OCI-LY1 (cell line): ENCODE results near the gene NEURL4.

Experiments
- H2AFZ ChIP-seq: fragments of 200-600 bp; sonication (generic), shearing (Covaris generic); 2 replicates; pipeline ENCODE4 v1.6.0; 2014; ENCODE audit warnings: antibody characterized with exemption, mild to moderate bottlenecking, low read length
- H3F3A ChIP-seq: fragments of 200-600 bp; sonication (generic), shearing (Covaris generic); 2 replicates; pipeline ENCODE4 v1.6.0; 2014; ENCODE audit warnings: mild to moderate bottlenecking, antibody characterized with exemption, low read length, moderate library complexity; ENCODE audit not compliant: insufficient read depth
- H3K27ac ChIP-seq: fragments of 200-600 bp; sonication (generic); 2 replicates; pipeline ENCODE4 v1.5.1; 2014; ENCODE audit warnings: low read length, mixed run types, mild to moderate bottlenecking, low read depth; ENCODE audit not compliant: poor library complexity, severe bottlenecking
- H3K27me3 ChIP-seq: fragments of 200-600 bp; sonication (generic); 2 replicates; pipeline ENCODE4 v1.6.0; 2014; ENCODE audit warnings: antibody characterized with exemption, mild to moderate bottlenecking, low read length, moderate library complexity; ENCODE audit not compliant: insufficient read depth
- H3K36me3 ChIP-seq: fragments of 200-600 bp; sonication (generic); 2 replicates; pipeline ENCODE4 v1.6.1; 2014; ENCODE audit warnings: mild to moderate bottlenecking, antibody characterized with exemption, low read length, moderate library complexity, mixed read lengths; ENCODE audit not compliant: insufficient read depth
- H3K4me1 ChIP-seq: fragments of 200-600 bp; sonication (generic); 2 replicates; pipeline ENCODE4 v1.5.1; 2014; ENCODE audit warnings: mild to moderate bottlenecking, low read length, moderate library complexity; ENCODE audit not compliant: insufficient read depth, severe bottlenecking
- H3K4me2 ChIP-seq: fragments of 200-600 bp; sonication (generic), shearing (Covaris generic); 2 replicates; pipeline ENCODE4 v1.6.1; 2014; ENCODE audit warnings: low read length
- H3K4me3 ChIP-seq: fragments of 200-600 bp; sonication (generic); 2 replicates; pipeline ENCODE4 v1.5.1; 2014; ENCODE audit warnings: low read length, low read depth, mild to moderate bottlenecking, mixed read lengths; ENCODE audit not compliant: poor library complexity, severe bottlenecking
- H3K79me2 ChIP-seq: fragments of 200-600 bp; shearing (Covaris generic); 2 replicates; pipeline ENCODE4 v1.6.1; 2016; ENCODE audit warnings: mixed run types, low read length, mixed read lengths; ENCODE audit not compliant: insufficient read depth
- H3K9ac ChIP-seq: fragments of 200-600 bp; sonication (generic), shearing (Covaris generic); 2 replicates; pipeline ENCODE4 v1.6.1; 2014; ENCODE audit warnings: mild to moderate bottlenecking, low read length, mixed read lengths
- H3K9me2 ChIP-seq: fragments of 200-600 bp; sonication (generic), shearing (Covaris generic); 2 replicates; pipeline ENCODE4 v1.6.1; 2014; ENCODE audit warnings: low read depth, mild to moderate bottlenecking, low read length, mixed read lengths
- H3K9me3 ChIP-seq: fragments of 200-600 bp; shearing (Covaris generic); 2 replicates; pipeline ENCODE4 v1.6.1; 2014; ENCODE audit warnings: low read length, mixed read lengths
- H4K20me1 ChIP-seq: fragments of 200-600 bp; sonication (generic), shearing (Covaris generic); 2 replicates; pipeline ENCODE4 v1.6.0; 2016; ENCODE audit warnings: mild to moderate bottlenecking, low read length; ENCODE audit not compliant: insufficient read depth
- EZH2 ChIP-seq: fragments of 200-600 bp; sonication (generic), shearing (Covaris generic); IDR thresholded peaks from 2 replicates; pipeline ENCODE4 v1.8.0; 2017; ENCODE audit warnings: borderline replicate concordance, mixed run types, mild to moderate bottlenecking, antibody characterized with exemption, low read length, moderate library complexity, mixed read lengths
- TF ChIP-seq, protein P1 (sequence below): fragments of 200-600 bp; sonication (generic), shearing (Covaris generic); IDR thresholded peaks from 2 replicates; pipeline ENCODE4 v1.5.1; 2017; ENCODE audit warnings: mild to moderate bottlenecking, antibody characterized with exemption, low read length, moderate library complexity, mixed read lengths

Gene NEURL4

DNA sequence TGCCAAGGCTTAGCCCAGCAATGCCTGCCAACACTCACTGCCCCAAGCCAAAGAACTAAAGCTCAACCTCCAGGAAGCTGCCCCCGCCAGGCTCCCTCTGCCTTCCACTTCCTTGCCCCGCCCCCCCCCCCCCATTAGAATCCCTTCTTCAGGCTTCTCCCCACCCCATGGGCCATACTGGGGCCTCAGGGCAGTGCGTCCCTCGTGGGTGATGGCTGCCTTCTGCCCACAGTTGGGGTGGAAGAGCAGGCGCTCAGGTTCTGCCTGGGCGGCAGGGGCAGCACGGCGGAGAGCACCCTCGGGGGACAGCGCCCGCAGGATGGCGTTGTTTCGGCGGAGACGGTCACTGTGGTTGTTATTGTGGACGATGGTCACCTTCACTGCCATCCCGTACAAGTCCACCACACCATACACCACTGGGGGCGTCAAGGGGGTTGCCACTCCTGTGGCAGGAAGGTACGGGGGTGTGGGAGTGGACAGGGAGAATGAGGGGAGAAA, 4.1 kb downstream of the NEURL4 start:
- no peak overlapping the region for H3K4me3 ChIP-seq
- no peaks in the 10 kb centered on the region for H3K79me2 ChIP-seq
- peaks cover 13% of the 10 kb centered on the region for H3K4me1 ChIP-seq
- H3K27ac ChIP-seq: no peak overlapping the region
- no peaks in the 10 kb centered on the region for H3K9me3 ChIP-seq
- no peaks in the 10 kb centered on the region for H3K27me3 ChIP-seq
- TF ChIP-seq EZH2: no peak
- TF ChIP-seq, protein P1, sequence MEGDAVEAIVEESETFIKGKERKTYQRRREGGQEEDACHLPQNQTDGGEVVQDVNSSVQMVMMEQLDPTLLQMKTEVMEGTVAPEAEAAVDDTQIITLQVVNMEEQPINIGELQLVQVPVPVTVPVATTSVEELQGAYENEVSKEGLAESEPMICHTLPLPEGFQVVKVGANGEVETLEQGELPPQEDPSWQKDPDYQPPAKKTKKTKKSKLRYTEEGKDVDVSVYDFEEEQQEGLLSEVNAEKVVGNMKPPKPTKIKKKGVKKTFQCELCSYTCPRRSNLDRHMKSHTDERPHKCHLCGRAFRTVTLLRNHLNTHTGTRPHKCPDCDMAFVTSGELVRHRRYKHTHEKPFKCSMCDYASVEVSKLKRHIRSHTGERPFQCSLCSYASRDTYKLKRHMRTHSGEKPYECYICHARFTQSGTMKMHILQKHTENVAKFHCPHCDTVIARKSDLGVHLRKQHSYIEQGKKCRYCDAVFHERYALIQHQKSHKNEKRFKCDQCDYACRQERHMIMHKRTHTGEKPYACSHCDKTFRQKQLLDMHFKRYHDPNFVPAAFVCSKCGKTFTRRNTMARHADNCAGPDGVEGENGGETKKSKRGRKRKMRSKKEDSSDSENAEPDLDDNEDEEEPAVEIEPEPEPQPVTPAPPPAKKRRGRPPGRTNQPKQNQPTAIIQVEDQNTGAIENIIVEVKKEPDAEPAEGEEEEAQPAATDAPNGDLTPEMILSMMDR: no peak
- peaks cover 64% of the 10 kb centered on the region for H3K36me3 ChIP-seq
- H4K20me1 ChIP-seq: no peaks in the 10 kb centered on the region
- no peak overlapping the region for H2AFZ ChIP-seq
- no peak overlapping the region for H3K9ac ChIP-seq
- 0 out of 2 replicates have a peak, but pooled peaks cover 2% of the 10 kb centered on the region for H3F3A ChIP-seq
- H3K4me2 ChIP-seq: no peak overlapping the region
- no peaks in the 10 kb centered on the region for H3K9me2 ChIP-seq

DNA sequence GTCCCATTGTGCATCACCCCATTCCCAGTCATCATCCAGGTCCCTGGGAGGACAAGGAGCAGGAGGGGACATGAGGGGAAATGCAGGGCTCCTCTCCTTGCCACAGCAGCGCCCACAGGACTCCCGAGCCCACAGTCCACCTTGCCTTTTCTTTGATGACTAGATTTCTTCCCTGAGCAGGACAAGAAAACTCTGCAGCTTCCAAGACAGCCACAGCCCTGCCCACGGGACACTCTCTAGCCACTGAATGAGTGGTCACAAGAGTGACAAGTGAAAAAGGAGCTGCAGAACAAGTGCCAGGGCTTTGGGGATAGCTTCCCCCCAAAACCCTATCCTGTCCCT, 4.7 kb downstream of the NEURL4 start:
- Histone ChIP-seq H3K9ac (no peak overlapping the region), H3K36me3 (peaks cover 65% of the 10 kb centered on the region), H3K9me3 (no peaks in the 10 kb centered on the region), H3K27me3 (no peaks in the 10 kb centered on the region), H3K4me3 (no peak overlapping the region), H2AFZ (no peak overlapping the region), H3K9me2 (no peaks in the 10 kb centered on the region), H3K27ac (no peak overlapping the region), H4K20me1 (no peaks in the 10 kb centered on the region), H3F3A (0 out of 2 replicates have a peak, but pooled peaks cover 2% of the 10 kb centered on the region), H3K79me2 (no peaks in the 10 kb centered on the region), H3K4me2 (no peak overlapping the region), H3K4me1 (peaks cover 13% of the 10 kb centered on the region)
- TF ChIP-seq EZH2: no peak
- TF ChIP-seq, protein P1: no peak; the same call in 1 of the 2 replicates

DNA sequence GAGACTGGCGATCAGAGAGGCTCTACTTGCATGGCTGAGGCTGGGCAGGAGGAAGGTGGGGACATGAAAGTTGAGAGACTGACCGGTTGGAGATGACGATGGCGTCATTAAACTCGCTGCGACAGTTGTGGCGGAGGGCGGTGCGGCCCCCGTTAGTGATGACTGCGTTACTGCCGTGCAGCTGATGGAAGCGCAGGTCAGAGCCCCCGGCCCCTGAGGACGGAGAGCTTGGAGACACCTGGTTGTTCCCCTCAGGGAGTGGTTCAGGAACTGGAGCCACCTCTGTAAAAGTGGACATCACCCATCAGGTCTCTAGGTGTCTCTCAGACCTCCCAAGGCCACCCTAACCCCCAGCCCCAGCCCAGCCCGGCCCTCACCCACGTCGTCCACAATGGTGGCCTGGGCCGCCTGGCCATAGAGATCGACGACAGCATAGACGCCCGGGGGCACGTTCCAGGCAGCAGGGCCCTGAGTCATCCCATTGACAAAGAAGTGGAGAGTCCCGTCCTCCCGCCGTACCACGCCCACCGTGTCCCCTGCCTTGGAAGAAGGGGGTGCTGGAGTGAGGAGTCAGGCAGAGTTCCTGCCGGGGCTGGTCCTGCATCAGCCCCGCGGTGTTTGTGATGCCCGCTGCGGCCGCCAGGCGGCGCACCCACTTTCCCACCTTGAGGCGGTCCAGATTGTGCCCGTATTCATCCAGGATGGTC, 5.3 kb downstream of the NEURL4 start:
- Histone ChIP-seq H3K36me3 (peaks cover 69% of the 10 kb centered on the region), H3K9ac (no peak overlapping the region), H3K27me3 (no peaks in the 10 kb centered on the region), H3K9me2 (no peaks in the 10 kb centered on the region), H3F3A (0 out of 2 replicates have a peak, but pooled peaks cover 2% of the 10 kb centered on the region), H3K79me2 (no peaks in the 10 kb centered on the region), H4K20me1 (no peaks in the 10 kb centered on the region), H2AFZ (no peak overlapping the region), H3K4me1 (peaks cover 13% of the 10 kb centered on the region), H3K4me2 (no peak overlapping the region), H3K4me3 (no peak overlapping the region), H3K9me3 (no peaks in the 10 kb centered on the region), H3K27ac (no peak overlapping the region)
- TF ChIP-seq, protein P1: peak; percentile 92
- no peak for TF ChIP-seq EZH2
